Smooth muscle cell of the brain vasculature (primary cell): ENCODE results near the gene RNPC3.
"Not testable (repeated sequence)": the region's sequence is repeated elsewhere in the genome, so short reads cannot be mapped to it uniquely, and the experiment has no call there.

Experiments
- DNase-seq: peaks from one replicate; pipeline ENCODE4 v3.0.0-alpha.2; 2012; ENCODE audit warnings: low read depth, low spot score

RNPC3 gene

GRCh38 chr1:103547840-103548239, 22.3 kb downstream of the RNPC3 start:
- DNase-seq = no peak

- DNase-seq = no peak
Measured at GRCh38 chr1:103560427-103560826, 34.9 kb downstream of the RNPC3 start.

- DNase-seq = not testable (repeated sequence)
Measured at GRCh38 chr1:103561124-103561523, 35.6 kb downstream of the RNPC3 start.

- DNase-seq = peak; percentile 3
Measured at GRCh38 chr1:103561643-103562395, 36.3 kb downstream of the RNPC3 start.

- no peak for DNase-seq
Measured at GRCh38 chr1:103563056-103563455, 37.6 kb downstream of the RNPC3 start.

- no peak for DNase-seq
Measured at GRCh38 chr1:103569493-103569892, 44.0 kb downstream of the RNPC3 start.

GRCh38 chr1:103571289-103571688, 45.8 kb downstream of the RNPC3 start, which contains the start of gene AMY2B:
Gene AMY2B, plus strand, starts transcription at chr1:103571589. Its CDS starts 14 bp downstream, at chr1:103571603.
- not testable (repeated sequence) for DNase-seq

GRCh38 chr1:103576065-103576464, 50.6 kb downstream of the RNPC3 start:
- no peak for DNase-seq

GRCh38 chr1:103576784-103577183, 51.3 kb downstream of the RNPC3 start:
- DNase-seq = not testable (repeated sequence)

- DNase-seq = no peak
Measured at GRCh38 chr1:103582464-103582863, 57.0 kb downstream of the RNPC3 start.

- DNase-seq = no peak
Measured at GRCh38 chr1:103583887-103584286, 58.4 kb downstream of the RNPC3 start.

GRCh38 chr1:103584537-103584936, 59.0 kb downstream of the RNPC3 start:
- DNase-seq = no peak

GRCh38 chr1:103602740-103603139, 77.2 kb downstream of the RNPC3 start:
- not testable (repeated sequence) for DNase-seq
